UCSD-AML1 (cell line): ENCODE results near the gene ADAMTS6.

Experiments
- DNase-seq: peaks from one replicate; lab custom pipeline; 2025; ENCODE audit not compliant: unreplicated experiment; lab: John Stamatoyannopoulos, UW

ADAMTS6 gene

GRCh38 chr5:65150599-65151304 lies 331.0 kb downstream of the ADAMTS6 start:
- DNase-seq, result no peak

- DNase-seq, result no peak
Observed at GRCh38 chr5:65149827-65150226, 331.9 kb downstream of the ADAMTS6 start.

GRCh38 chr5:65144136-65144871 lies 337.4 kb downstream of the ADAMTS6 start:
- no peak for DNase-seq

GRCh38 chr5:65142511-65143011 lies 339.2 kb downstream of the ADAMTS6 start:
- DNase-seq, result no peak

GRCh38 chr5:65142016-65142415 lies 339.7 kb downstream of the ADAMTS6 start:
- DNase-seq, result no peak

- DNase-seq, result no peak
Observed at GRCh38 chr5:65141493-65141892, 340.2 kb downstream of the ADAMTS6 start.

GRCh38 chr5:65137631-65138030 lies 344.1 kb downstream of the ADAMTS6 start:
- no peak for DNase-seq

GRCh38 chr5:65133477-65134110 lies 348.1 kb downstream of the ADAMTS6 start:
- no peak for DNase-seq

- DNase-seq, result no peak
Observed at GRCh38 chr5:65132386-65132785, 349.3 kb downstream of the ADAMTS6 start.

- DNase-seq, result no peak
Observed at GRCh38 chr5:65128226-65128625, 353.5 kb downstream of the ADAMTS6 start.

GRCh38 chr5:65127161-65127901 lies 354.4 kb downstream of the ADAMTS6 start:
- DNase-seq, result no peak

GRCh38 chr5:65126542-65127069 lies 355.1 kb downstream of the ADAMTS6 start:
- DNase-seq, result no peak

- DNase-seq, result no peak
Observed at GRCh38 chr5:65125591-65126541, 355.9 kb downstream of the ADAMTS6 start.

GRCh38 chr5:65121880-65122436 lies 359.8 kb downstream of the ADAMTS6 start:
- DNase-seq, result no peak

GRCh38 chr5:65120371-65120967 lies 361.3 kb downstream of the ADAMTS6 start:
- DNase-seq, result no peak

GRCh38 chr5:65117525-65117924 lies 364.2 kb downstream of the ADAMTS6 start:
- DNase-seq, result no peak

- DNase-seq, result no peak
Observed at GRCh38 chr5:65113771-65114170, 367.9 kb downstream of the ADAMTS6 start.

GRCh38 chr5:65111961-65112658 lies 369.6 kb downstream of the ADAMTS6 start:
- DNase-seq, result no peak
